ENCODE results near the gene LRP8. TPM values are rescaled to one million over a fixed set of nuclear protein-coding genes. Genes with fewer than 3 reads are reported as not detected.

LRP8 gene
- total RNA-seq, 3 donors from 2014 or later: 1.3 to 6.5 (median 1.4) TPM

GRCh38 chr1:53295726-53296116 is 32.1 kb downstream of the LRP8 start:
- intact Hi-C loops (cut with DNase I, micrococcal nuclease): no loop called here
- ATAC-seq (peak; percentile 93), DNase-seq (peak in 2 of 3 donors; percentile 52 to 67)
- Histone ChIP-seq H3K4me3 (no peak overlapping the region), H3K9me3 (no peaks in the 10 kb centered on the region), H3K36me3 (ENCODE audit: low read depth) (no peaks in the 10 kb centered on the region), H3K4me1 (ENCODE audit: low read depth) (peaks cover 15% of the 10 kb centered on the region)
- TF ChIP-seq CTCF (IDR thresholded peaks at IDR 0.05): no peak

GRCh38 chr1:53295295-53295694 is 32.6 kb downstream of the LRP8 start:
- no peak for TF ChIP-seq CTCF (IDR thresholded peaks at IDR 0.05)
- intact Hi-C loops (cut with DNase I, micrococcal nuclease): no loop called here
- no peak for ATAC-seq

GRCh38 chr1:53294567-53294966 is 33.3 kb downstream of the LRP8 start:
- peaks cover 15% of the 10 kb centered on the region for H3K4me1 ChIP-seq (ENCODE audit: low read depth)
- ATAC-seq (no peak), DNase-seq (no peak)
- no peaks in the 10 kb centered on the region for H3K9me3 ChIP-seq
- TF ChIP-seq CTCF (IDR thresholded peaks at IDR 0.05): no peak
- H3K36me3 ChIP-seq (ENCODE audit: low read depth): no peaks in the 10 kb centered on the region
- H3K4me3 ChIP-seq: no peak overlapping the region
- intact Hi-C loops (cut with DNase I, micrococcal nuclease): no loop called here

More at GRCh38 chr1:53295295-53295694, 32.6 kb downstream of the LRP8 start:
- no peaks in the 10 kb centered on the region for H3K9me3 ChIP-seq
- peaks cover 15% of the 10 kb centered on the region for H3K4me1 ChIP-seq (ENCODE audit: low read depth)
- no peak for DNase-seq
- no peaks in the 10 kb centered on the region for H3K36me3 ChIP-seq (ENCODE audit: low read depth)
- no peak overlapping the region for H3K4me3 ChIP-seq

- H3K9me3 ChIP-seq: no peaks in the 10 kb centered on the region
- H3K36me3 ChIP-seq (ENCODE audit: low read depth): no peaks in the 10 kb centered on the region
- peaks cover 15% of the 10 kb centered on the region for H3K4me1 ChIP-seq (ENCODE audit: low read depth)
- H3K4me3 ChIP-seq: no peak overlapping the region
- DNase-seq (no peak), ATAC-seq (no peak)
- intact Hi-C loops (cut with DNase I, micrococcal nuclease): no loop called here
- TF ChIP-seq CTCF (IDR thresholded peaks at IDR 0.05): no peak
These were observed 33.8 kb downstream of the LRP8 start for GRCh38 chr1:53294061-53294460.

GRCh38 chr1:53293123-53293522 is 34.7 kb downstream of the LRP8 start:
- no peak for ATAC-seq
- Histone ChIP-seq H3K36me3 (ENCODE audit: low read depth) (no peaks in the 10 kb centered on the region), H3K4me3 (no peak overlapping the region), H3K4me1 (ENCODE audit: low read depth) (peaks cover 15% of the 10 kb centered on the region), H3K9me3 (no peaks in the 10 kb centered on the region)
- DNase-seq: no peak
- intact Hi-C loops (cut with DNase I, micrococcal nuclease): no loop called here
- no peak for TF ChIP-seq CTCF (IDR thresholded peaks at IDR 0.05)

GRCh38 chr1:53292690-53293089 is 35.2 kb downstream of the LRP8 start:
- DNase-seq: no peak
- intact Hi-C loops (cut with DNase I, micrococcal nuclease): no loop called here
- H3K4me1 ChIP-seq (ENCODE audit: low read depth): peaks cover 15% of the 10 kb centered on the region
- H3K9me3 ChIP-seq: no peaks in the 10 kb centered on the region
- no peaks in the 10 kb centered on the region for H3K36me3 ChIP-seq (ENCODE audit: low read depth)
- no peak overlapping the region for H3K4me3 ChIP-seq
- ATAC-seq: no peak
- TF ChIP-seq CTCF (IDR thresholded peaks at IDR 0.05): no peak
